Measurements from ENCODE around the gene GLP2R.

DNA sequence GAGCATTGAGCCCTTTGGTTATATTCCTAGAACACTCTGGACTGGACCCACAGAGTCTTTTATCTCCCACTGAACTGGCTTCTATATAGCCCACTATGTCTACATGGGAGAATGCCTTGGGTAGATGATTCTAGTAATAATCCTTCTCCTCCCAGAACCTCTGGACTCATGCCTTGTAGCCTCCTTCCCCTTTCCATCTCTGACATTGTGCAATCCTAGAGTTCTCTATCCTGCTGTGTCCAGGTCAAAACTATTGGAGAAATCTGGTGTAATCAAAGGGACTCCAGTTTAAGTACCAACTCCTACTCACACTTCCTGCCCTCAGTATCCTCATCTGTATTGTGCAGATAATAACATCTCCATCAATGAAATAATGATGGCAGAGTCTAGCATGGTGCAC lies 70.2 kb downstream of the GLP2R start:
- TF ChIP-seq POLR2A (IDR thresholded peaks at IDR 0.05) = no peak
- TF ChIP-seq, protein P1, sequence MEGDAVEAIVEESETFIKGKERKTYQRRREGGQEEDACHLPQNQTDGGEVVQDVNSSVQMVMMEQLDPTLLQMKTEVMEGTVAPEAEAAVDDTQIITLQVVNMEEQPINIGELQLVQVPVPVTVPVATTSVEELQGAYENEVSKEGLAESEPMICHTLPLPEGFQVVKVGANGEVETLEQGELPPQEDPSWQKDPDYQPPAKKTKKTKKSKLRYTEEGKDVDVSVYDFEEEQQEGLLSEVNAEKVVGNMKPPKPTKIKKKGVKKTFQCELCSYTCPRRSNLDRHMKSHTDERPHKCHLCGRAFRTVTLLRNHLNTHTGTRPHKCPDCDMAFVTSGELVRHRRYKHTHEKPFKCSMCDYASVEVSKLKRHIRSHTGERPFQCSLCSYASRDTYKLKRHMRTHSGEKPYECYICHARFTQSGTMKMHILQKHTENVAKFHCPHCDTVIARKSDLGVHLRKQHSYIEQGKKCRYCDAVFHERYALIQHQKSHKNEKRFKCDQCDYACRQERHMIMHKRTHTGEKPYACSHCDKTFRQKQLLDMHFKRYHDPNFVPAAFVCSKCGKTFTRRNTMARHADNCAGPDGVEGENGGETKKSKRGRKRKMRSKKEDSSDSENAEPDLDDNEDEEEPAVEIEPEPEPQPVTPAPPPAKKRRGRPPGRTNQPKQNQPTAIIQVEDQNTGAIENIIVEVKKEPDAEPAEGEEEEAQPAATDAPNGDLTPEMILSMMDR (IDR thresholded peaks at IDR 0.05) = no peak
